ENCODE results near the gene TUBB2A.

DNA sequence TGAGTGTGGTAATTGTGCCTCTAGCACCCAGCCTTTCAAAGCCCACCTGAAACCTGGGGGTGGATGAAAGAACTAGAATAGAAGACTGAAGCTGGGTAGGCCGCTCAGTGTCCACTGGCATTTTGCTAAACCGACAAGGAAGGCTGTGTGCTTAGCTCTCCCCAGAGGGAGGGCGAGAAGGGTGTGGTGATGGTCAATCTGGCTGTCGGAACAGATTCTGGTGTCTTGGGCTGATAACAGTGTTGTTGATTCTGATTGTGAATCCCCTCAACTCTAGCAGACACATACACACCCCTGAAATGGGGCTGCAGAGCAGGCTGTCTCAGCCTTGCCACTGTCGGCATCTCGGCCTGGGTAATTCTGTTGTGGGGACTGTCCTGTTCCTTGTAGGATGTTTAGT, 43.0 kb downstream of the TUBB2A start:
- TF ChIP-seq FOXK1 (CRISPR knock-in tag; IDR thresholded peaks at IDR 0.05; ENCODE audit: borderline replicate concordance, low read depth) (no peak), ASH2L (IDR thresholded peaks at IDR 0.05; ENCODE audit: insufficient read length, low read depth, low read length) (no peak), ZNF629 (CRISPR knock-in tag; conservative IDR thresholded peaks at IDR 0.05) (no peak), HDAC6 (IDR thresholded peaks at IDR 0.05; ENCODE audit: low read depth, low read length) (no peak), BHLHE40 (IDR thresholded peaks at IDR 0.05; ENCODE audit: low read length) (no peak), ZNF747 (CRISPR knock-in tag; IDR thresholded peaks at IDR 0.05; ENCODE audit: borderline replicate concordance) (no peak), POLR2AphosphoS5 (IDR thresholded peaks at IDR 0.05; ENCODE audit: low read depth, low read length) (no peak), RXRA (CRISPR knock-in tag; IDR thresholded peaks at IDR 0.05) (no peak), NFIC (IDR thresholded peaks at IDR 0.05; ENCODE audit: low read length) (no peak), ZC3H4 (CRISPR knock-in tag; IDR thresholded peaks at IDR 0.05; ENCODE audit: borderline replicate concordance) (no peak)

Measured in HepG2 (cell line).